GM10847 (cell line): Measurements from ENCODE around the gene BRF1.

Experiments used
- POLR2A ChIP-seq: IDR thresholded peaks from 2 replicates; pipeline ENCODE4 v1.6.1; 2011; ENCODE audit not compliant: insufficient read length; ENCODE audit errors: extremely low read depth

BRF1 gene

DNA sequence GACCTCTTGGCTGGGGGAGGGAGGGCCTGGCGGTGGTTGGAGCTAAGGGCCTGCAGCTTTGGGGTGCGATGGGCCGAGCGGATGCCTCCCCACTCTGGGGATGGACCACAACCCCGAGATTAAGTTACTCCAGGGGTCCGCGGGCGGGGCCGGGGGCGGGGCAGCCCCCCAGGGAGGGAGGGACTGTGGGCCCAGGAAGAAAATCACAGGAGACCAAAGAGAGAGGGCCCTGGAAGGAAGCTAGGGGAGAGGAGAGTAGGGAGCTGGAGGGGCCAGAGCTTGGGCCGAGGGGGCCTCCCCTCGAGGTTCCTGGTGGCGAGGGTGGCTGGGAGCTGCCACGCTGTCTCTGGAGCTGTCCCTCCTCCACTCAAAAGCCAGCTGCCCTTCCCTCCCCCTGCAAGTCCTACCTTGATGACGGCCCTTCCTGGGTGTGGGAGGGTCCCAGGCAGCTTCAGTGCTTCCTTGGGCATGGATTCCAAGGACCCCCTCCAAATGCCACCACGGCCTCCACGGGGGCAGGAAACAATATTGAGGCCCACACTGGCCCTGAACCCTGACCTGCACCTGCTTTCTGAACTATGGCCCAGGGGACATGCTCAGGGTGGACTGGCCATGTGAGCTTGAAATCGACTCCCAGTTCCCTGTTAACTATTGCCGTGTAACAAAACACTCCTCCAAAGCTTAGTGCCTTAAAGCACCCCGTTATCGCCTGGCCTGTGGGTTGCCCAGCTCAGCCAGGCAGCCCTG, 119.1 kb downstream of the BRF1 start:
- no peak for TF ChIP-seq POLR2A

DNA sequence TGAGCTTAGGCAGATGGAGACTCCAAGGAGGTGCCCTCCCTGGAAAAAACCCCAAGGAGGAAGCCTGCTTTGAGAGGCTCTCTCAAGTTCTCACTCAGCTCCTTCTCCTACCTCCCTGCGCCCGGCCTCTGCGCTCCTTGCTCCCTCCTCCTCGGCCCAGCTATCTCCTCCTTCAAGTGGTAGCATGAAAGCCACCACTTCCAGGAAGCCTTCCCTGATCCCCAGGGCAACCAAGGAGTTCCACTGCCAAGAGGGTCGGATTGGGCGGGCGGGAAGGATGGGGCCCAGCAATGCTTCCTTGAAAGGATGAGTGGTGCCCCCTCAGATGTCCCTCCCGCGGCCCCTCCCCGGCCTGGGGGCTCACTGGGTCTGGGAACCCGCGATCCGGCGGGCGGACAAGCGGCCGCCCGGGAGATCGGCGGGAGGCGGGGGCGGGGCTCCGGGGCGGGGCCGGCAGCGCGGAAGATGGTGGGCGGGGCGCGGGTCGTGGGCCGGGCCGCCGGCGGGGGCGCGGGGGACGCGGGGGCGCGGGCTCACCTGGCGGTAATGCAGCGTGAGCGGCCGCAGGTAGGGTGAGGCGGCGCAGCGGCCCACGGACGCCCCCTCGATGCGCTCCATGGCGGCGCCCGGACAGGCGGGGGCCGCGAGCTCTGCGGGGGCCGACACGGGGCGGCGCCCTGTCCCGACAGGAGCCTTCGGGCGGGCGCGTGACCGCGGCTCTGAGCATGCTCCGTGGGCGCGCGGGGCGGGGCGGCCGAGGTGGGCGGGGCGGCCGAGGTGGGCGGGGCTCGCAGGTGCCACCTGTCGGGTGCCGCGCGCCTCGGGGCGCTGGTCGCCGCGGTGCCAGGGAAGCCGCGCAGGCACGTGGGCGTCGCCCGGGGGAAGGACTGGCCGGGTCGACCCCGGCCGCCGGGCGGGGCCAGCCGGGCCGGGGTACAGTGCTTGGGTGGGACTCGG, 119.9 kb downstream of the BRF1 start, which contains the start of gene NUDT14:
Gene NUDT14, minus strand, starts transcription at position 721 of the 957 bp plus-strand sequence. Its CDS starts 103 bp downstream, at position 618.
- TF ChIP-seq POLR2A, result no peak

DNA sequence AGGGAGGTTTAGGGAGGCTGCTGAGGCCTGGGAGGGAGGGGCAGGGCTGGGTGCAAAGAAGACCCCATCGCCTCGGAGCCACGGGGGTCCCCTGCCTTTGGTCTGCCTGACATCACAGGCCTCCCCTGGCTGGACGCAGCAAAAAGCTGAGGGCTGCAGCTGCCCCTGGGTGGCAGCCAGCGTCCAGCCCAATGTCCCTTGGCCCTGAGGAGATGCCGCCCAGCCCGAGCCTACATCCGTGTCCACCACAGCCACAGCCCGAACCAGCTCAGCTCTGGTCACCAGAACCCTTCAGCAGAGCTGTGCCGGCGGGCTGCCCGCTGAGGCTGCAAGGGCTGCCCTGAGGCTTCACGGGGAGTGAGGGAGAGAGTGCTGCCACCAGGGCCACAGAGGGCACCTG, 121.6 kb downstream of the BRF1 start:
- TF ChIP-seq POLR2A, result no peak

DNA sequence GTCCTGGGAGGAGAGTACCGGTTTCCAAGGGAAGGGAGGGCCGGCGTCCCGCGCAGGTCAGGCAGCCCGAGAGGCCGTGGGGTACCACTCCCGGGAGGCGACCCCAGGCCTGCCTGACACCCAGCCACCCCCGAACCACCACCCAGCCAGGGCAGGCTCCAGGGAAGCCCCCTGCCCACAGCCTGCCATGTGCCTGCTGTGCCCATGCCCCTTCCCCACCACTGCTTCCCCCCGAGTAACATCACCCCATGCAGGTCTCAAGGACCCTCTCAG, 122.0 kb downstream of the BRF1 start:
- no peak for TF ChIP-seq POLR2A

DNA sequence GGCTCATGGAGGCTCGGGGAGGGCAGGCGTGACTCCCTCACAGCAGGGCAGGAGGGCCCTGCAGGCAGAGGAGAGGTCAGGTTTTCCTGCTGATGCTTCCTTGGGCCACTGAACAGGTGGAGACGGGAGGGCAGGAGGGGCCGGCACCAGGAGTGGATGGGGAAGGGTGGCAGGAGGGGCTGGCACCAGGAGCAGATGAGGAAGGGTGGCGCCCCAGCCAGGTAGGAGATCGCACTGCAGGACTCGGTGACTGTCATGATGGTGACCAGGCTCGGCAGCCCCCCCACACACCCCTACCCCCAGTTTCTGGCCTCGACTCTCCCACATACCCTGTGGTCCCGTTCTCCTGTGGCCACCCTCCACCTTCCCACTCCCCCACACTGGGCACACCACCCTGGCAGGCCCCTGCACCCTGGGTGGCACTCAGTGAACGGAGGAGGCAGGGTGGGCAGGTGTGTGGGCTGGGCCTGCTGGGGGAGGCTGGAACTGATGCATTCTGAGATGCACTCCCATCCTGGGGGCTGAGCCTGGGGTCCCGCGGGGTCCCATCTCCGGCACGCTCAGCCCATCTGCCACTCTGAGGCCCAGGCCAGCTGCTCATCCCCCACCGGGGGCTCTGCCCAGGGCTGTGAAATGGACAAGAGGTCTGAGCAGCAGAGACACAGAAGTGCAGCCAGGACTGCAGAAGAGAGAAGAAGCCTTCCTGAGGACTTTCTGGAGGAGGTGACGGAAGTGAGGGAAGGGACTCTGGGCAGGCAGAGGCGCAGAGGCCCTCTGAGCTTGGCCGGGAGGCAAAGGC, 122.5 kb downstream of the BRF1 start:
- no peak for TF ChIP-seq POLR2A

DNA sequence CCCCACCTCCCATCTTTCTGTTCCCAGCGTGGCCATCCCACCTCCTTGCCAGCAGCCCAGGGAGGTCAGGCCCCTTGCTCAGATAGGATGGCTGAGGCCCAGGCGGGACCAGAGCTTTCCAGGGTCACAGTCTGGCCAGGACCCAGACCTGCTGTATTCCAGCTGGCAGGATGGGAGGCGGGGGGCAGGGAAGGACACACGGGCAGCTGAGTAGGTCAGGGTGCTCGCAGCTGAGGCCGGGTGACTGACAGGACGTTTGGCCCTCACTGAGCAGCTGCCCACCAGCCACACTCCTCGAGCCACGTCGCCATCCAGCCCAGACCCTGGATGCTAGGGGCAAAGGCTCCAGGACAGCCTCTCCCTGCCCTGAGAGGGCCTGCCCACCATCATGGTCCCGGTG, 123.7 kb downstream of the BRF1 start:
- TF ChIP-seq POLR2A, result no peak

DNA sequence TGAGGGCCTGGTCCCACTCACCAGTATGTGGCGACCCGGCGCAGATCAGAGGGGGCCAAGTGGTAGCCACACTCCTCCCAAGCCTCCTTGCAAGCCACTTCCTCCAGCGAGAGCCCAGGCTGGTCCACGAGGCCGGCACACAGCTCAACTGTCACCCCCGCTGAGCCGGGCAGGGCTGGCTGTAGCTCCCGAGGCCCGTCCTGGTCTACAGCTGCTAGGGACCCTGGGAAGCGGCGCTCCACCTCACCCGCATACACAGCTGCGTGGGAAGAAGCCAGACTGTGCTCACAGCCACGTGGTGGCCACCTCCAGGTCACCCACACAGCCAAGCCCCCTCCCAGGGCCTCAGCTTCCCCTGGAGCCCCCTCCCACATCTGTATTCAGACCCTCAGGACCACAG, 124.3 kb downstream of the BRF1 start:
- TF ChIP-seq POLR2A, result no peak

DNA sequence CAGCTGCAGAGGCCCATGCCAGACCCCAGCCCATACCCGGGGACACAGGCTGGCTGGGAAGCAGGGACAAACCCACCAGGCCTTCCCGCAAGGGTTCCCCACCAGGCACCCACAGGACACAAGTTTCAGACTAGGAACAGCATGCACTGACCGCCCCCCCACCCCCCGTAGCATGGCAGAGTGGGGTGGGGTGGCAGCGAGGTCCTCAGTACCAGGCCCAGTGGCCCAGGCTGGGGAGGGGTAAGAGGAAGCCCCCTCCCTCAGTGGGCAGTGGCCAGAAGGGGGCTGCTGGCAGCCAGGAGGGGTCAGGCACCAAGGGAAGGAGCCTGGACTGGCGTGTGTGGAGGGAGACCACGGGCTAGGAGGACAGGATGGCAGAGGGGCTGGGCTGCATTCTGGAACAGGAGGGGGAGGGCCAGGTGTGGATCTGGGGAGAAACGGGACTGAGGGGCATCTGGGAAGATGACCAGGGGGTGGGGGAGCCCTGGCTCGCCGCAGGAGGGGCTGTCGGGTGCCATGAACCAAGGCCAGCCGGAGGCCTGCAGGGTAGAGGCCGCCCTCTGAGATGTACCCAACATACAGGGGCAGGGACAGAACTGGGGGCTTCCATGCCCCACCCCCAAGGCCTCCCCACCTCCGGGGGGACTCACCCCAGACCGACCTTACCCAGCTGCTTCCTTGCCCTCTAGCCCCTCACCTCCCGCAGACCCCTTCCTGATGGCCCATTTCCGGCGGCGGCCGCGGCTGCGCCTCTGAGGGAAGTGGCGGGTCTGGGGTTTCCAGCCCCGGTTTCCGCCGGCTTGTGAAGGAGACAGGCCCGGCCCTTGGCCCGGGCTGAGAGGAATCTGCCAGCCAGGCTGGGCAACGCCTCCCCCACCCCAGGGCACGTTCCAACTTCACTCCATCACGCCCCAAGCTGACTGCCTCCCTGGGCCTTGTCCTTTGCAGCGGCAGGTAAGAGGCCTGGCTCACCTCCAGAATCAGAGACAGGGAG, 126.6 kb downstream of the BRF1 start:
- TF ChIP-seq POLR2A, result no peak

DNA sequence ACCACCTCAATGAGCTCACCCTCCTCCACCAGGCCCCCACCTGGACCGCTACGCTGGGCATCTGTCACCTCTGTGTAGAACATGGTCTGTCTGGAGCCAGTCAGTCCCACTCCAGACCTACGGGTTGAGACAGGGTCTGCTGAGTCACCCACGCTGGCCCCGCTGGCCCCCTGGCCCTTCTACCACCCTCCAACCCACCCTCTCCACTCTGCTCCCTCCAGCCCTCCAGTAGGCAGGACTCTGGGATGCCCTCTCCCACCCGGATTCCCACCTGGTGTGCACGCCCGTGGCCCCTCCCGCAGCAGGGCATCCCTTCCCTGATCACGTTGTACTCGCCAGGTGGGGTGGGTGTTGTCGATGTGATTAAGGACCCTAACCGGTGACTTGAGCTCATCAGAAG, 127.7 kb downstream of the BRF1 start:
- no peak for TF ChIP-seq POLR2A

DNA sequence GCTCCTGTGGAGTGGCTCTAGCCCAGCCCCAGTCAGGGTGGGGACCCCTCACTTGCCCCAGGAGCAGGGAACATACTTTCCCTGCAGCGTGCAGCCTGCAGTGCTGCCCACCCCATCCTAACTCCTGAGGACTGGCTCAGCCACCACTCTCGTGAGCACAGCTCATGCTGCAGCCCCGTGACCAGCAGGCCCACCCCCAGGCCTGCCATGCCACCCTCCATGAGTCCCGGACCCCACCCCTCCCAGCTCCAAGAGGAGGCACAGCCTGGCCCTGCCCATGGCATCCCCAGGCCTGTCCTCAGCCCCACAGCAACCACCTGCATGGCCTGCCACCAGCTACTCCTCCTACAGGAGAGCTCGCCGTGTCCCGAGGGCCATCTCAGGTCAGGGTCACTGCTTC, 128.3 kb downstream of the BRF1 start:
- TF ChIP-seq POLR2A, result no peak

DNA sequence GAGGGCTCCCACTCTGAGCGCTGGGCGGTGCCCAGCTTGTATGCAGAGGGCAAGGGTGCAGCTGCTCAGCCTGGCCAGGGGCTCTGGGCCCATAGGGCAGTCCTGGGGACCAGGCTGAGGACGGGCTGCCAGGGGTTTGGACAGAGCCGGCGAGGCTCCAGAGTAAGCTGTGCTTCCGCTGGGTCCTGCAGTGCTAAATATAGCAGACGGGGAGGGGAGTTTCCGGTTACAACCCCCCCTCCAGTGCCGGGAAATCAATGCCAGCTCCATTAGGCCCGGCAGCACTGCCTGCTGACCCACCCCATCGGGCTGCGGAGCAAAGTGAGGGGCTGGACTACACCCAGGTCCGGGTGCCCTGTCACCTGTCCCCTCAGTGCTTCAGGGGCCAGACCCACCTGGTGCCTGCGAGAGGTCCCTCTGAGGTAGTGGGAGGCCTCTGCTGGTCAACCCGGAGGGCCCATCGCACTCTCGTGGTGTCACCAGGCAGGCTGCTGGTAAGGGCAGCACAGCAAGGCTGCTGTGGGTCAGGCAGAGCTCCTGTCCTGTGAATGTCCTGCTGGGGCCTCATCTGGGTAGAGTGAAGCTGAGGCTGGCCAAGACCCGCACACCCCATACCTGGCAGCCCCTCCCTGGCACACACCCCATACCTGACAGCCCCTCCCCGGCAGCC, 129.7 kb downstream of the BRF1 start:
- TF ChIP-seq POLR2A, result no peak

DNA sequence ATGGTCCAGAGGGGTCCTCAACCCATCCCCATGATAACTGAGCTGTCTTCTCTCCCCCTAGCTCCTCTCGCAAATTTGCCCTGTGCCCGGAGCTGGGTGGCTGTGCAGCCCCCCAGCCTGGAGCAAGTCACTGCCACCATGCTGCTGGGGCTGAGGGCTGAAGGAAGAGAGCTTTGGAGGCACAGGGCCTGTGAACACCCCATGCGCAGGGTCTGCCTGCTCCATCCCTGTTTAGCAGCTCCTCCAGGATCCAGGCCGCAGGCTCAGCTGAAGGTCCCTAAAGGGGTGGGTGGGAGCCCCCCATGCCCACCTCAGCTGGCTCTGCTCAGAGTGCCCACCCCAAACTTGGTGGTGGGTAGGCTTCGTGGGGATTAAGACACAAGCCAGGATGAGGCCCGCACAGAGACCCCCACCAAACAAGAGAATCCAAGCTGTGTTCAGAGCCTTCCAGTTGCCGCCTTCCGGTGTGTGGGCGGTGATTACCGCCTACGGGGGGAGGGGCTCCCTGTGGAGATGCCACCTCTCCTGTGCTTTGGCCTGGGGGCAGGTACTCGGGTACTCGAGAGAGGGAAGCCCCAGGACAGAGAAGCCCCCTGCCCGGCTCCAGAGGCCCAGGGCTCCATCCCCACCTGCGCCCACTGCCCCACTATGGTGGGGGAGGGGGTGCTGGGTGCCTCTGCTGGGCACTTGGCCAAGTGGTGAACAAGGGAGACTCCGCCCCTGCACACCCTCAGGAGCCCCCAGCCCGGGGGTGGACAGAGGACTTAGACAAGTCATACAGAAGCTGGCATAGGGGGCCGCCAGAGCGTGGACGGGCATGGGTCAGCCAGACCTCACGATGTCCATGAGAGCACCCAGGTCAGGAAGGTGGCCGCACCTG, 130.8 kb downstream of the BRF1 start:
- no peak for TF ChIP-seq POLR2A

DNA sequence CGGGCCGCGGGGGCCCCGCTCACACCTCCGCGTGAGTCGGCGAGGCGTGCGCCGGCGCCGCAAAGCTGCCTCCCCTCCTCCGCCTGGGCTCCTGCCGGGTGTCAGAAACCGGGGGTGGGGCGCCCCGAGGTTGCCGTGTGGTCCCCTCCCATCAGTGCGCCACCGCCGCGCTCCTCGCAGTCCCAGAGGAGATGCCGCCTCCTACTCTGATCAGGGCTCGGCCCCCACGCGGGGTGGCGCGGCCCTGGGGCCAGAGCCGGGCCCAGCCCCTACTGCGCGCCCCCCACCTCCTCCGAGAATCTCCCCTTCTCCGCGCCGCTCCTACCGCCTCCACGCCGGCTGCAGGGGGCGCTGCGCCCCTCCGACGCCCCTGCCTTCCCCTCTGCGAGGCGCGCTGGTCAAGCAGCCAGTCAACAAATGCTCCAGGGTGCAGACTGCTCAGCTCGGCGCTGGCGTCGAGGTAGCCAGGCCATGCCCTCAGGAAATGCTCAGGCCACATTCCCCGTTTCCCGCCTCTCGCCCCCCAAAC, 131.8 kb downstream of the BRF1 start:
- no peak for TF ChIP-seq POLR2A
